ENCODE data around the gene RHOBTB3.

The RHOBTB3 gene

DNA sequence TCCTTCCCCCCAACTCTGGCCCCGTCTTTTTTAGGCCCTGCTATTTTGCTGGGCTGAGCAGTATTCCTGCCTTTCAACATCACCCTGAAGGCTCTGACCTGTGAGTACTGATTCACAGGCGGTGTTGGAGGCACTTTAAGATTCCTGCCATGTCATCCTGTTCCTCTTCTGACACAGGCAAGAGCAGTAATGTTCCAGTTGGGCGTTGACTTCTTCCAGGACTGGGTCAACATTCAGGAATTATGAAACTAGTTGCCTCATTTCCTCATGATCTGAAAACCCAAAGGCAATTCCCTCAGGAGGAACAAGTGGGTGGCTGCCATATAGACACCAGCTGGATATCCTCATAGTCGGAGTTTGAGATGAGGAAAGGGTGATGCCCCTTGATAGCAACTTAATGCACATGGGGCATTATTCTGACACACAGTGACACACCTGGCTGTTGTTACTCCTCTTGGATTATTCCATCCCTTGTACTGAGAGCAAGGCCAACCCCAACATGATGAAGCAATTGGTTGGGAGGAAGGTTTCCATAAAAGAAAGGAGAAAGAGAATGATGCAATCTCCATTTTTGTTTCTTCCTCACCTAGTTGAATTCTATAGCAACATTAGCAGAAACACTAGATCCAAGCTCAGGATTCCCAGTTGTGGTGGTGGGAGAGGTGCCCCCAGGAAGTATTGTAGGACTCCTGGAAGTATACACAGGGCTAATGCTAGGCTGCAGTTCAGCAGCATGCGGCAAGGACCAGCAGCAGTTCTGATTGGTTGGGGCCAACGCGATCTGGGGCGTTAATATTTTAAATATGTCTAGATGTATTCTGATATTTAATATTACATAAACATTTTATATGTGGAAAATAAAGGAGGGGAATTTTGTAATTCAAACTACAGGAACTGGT lies 111.0 kb downstream of the RHOBTB3 start:
- no peak for DNase-seq (ENCODE audit: low spot score)

DNA sequence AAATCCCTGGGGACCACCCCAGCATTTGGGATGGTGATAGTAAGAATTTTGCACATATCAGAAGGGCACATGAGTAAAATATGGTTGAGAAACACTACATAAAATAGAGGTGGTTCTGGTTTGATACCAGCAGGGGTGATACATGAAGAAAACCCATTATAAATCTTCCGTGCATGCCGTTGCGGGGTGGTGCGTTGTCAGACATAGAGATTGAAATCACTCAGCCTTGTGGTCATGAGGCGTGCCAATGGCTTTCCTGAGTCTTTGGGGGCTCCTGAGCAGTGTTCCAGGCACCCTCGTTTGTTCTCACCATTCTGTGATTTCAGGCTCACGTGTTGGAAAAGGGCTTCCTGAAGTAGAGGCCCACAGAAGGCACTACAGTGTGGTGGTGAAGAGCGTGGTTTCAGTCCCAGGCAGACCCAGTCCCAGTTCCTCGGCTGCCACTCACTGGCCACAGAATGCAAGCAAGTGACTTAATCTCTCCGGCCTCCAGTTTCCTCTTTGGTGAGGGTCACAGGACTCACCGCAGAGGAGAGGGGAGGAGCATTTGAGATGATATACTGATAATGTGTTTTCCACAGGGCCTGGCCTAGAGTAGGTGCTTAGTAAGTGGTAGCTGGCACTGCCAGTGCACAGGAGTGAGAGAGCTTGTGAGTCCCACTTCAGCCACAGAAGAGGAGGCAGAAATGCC lies 111.9 kb downstream of the RHOBTB3 start:
- no peak for DNase-seq (ENCODE audit: low spot score)

DNA sequence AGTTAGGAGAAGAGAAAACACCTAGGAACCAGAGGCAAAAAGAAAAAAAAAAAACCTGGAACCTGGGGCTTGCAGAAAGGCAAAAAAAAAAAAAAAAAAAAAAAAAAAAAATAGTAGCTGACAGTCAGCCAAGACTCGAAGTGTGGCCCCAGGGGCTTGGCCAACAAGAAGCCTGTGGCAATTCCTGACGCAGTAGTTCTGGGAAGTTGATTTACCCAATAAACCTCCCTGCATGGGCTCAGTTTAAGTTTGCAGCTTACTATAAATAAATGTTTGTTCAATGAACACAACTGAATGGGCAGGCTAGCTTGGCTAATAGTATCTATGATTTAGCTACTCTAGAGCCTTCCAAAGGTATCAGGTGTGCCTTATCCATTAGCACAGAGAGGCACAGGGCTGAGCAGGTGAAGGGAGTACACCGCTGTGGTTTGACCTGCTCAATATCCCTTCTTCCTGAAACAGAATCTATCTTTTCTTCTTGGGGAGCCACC lies 112.6 kb downstream of the RHOBTB3 start:
- DNase-seq (ENCODE audit: low spot score), result no peak

DNA sequence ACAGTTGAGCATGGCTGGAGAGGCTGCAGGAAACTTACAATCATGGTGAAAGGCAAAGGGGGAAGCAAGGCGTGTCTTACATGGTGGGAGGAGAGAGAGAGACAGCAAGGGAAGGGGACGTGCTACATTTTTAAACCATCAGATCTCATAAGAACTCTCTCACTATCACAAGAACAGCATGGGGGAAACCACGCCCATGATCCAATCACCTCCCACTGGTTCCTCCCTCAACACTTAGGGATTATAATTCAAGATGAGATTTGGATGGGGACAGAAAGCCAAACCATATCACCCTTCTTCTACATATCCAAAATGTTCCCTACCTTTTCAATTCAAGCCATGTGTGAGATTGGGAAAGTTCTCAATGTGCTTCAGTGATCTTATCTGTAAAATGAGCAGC lies 114.3 kb downstream of the RHOBTB3 start:
- no peak for DNase-seq (ENCODE audit: low spot score)

All from RKO (cell line).